ENCODE measurements around the gene KCNAB2.

- TF ChIP-seq CTCF (IDR thresholded peaks at IDR 0.05; ENCODE audit: insufficient read depth, low read depth, low read length) (no peak), EZH2 (IDR thresholded peaks at IDR 0.05; ENCODE audit: insufficient read depth, low read length) (no peak)
Measured at GRCh38 chr1:6062670-6063069, 17.0 kb downstream of the KCNAB2 start.

Measured in astrocyte (in vitro differentiated cells and primary cell).